Measurements from ENCODE around the gene CLCN1. TPM values are rescaled to one million over a fixed set of nuclear protein-coding genes. Genes with fewer than 3 reads are reported as not detected.

The CLCN1 gene
- total RNA-seq, 4 donors from 2014 or later: not detected

DNA sequence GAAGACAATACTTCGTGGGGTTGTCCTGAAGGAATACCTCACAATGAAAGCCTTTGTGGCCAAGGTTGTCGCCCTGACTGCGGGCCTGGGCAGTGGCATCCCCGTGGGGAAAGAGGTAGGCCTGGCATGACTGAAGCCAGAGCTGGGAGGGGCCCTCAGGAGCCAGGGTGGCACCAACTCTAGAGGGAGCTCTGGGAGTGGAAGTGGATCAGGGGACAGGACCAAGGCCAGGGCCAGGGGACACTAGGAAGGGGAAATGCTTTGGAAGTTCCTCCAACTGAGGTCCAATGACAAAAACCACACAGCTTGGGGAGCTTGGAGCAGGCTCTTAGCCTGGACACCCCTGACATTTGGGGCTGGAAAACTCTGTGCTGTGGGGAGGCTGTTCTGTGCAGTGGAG, 5.8 kb downstream of the CLCN1 start:
- no peak overlapping the region for H3K4me3 ChIP-seq
- no peak for DNase-seq (ENCODE audit: extremely low spot score)
- no peaks in the 10 kb centered on the region for H3K27me3 ChIP-seq
- no peaks in the 10 kb centered on the region for H3K36me3 ChIP-seq
- peaks cover 0 to 5% (median 0%) of the 10 kb centered on the region in 4 donors for H3K4me1 ChIP-seq
- no peak overlapping the region for H3K27ac ChIP-seq (replicated peaks in 1 of 4)
- no peaks in the 10 kb centered on the region for H3K9me3 ChIP-seq
- 90% methylated on average over 4 of the region's 4 CpGs for WGBS
- intact Hi-C loops (cut with DNase I): no loop called here
- TF ChIP-seq POLR2AphosphoS5 (IDR thresholded peaks at IDR 0.05): no peak
- TF ChIP-seq, protein P1, sequence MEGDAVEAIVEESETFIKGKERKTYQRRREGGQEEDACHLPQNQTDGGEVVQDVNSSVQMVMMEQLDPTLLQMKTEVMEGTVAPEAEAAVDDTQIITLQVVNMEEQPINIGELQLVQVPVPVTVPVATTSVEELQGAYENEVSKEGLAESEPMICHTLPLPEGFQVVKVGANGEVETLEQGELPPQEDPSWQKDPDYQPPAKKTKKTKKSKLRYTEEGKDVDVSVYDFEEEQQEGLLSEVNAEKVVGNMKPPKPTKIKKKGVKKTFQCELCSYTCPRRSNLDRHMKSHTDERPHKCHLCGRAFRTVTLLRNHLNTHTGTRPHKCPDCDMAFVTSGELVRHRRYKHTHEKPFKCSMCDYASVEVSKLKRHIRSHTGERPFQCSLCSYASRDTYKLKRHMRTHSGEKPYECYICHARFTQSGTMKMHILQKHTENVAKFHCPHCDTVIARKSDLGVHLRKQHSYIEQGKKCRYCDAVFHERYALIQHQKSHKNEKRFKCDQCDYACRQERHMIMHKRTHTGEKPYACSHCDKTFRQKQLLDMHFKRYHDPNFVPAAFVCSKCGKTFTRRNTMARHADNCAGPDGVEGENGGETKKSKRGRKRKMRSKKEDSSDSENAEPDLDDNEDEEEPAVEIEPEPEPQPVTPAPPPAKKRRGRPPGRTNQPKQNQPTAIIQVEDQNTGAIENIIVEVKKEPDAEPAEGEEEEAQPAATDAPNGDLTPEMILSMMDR (IDR thresholded peaks at IDR 0.05): peak in 1 of 3 experiments; percentile 25
- TF ChIP-seq POLR2A (IDR thresholded peaks at IDR 0.05; ENCODE audit: low read depth): no peak
- no peak for TF ChIP-seq EP300 (IDR thresholded peaks at IDR 0.05)

DNA sequence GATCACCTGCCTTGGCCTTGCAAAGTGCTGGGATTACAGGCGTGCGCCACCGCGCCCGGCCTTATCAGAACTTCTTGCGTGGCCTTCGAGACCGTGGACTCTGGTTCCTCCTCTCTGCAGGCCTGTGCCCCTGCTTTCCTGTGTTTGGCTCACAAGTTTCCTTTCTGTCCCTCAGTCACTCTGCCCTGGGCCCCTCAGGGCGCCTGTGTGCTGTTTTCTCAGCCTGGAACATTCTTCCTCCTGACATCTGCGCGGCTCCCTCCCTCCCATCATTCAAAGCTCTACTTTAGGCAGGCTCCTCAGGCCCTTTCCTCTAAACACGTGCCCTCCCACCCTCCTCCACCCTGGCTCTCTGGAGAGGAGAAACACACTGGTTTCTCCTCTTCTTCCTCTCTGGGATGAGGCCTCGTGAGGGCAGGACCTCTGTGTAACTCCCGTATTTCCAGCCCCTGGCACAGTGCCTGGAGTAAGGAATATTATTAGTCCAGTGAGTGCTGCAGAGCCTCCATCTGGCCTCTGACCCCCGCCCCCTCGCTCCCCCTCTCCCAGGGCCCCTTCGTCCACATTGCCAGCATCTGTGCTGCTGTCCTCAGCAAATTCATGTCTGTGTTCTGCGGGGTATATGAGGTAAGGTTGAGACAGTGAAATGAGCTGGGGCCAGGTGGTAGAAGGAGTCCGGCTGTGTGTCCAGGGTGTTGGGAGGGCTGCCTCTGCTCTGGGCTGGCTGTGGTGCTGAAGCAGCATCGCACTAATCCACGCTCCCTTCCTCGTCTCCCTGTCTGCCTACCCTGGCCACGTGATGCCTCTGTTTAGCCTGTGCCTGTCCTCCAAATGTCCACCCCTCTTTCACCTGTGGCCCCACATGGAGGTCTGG, 7.1 kb downstream of the CLCN1 start:
- no peak for DNase-seq (ENCODE audit: extremely low spot score)
- no peaks in the 10 kb centered on the region for H3K36me3 ChIP-seq
- peaks cover 0 to 5% (median 0%) of the 10 kb centered on the region in 4 donors for H3K4me1 ChIP-seq
- no peaks in the 10 kb centered on the region for H3K27me3 ChIP-seq
- intact Hi-C loops (cut with DNase I): no loop called here
- 76% methylated on average over 19 of the region's 23 CpGs for whole genome bisulfite sequencing
- H3K27ac ChIP-seq (replicated peaks in 1 of 4): no peak overlapping the region
- H3K4me3 ChIP-seq: no peak overlapping the region
- TF ChIP-seq, protein P1 (IDR thresholded peaks at IDR 0.05): no peak
- TF ChIP-seq POLR2AphosphoS5 (IDR thresholded peaks at IDR 0.05) (no peak), POLR2A (IDR thresholded peaks at IDR 0.05; ENCODE audit: low read depth) (no peak), EP300 (IDR thresholded peaks at IDR 0.05) (no peak)
- no peaks in the 10 kb centered on the region for H3K9me3 ChIP-seq

DNA sequence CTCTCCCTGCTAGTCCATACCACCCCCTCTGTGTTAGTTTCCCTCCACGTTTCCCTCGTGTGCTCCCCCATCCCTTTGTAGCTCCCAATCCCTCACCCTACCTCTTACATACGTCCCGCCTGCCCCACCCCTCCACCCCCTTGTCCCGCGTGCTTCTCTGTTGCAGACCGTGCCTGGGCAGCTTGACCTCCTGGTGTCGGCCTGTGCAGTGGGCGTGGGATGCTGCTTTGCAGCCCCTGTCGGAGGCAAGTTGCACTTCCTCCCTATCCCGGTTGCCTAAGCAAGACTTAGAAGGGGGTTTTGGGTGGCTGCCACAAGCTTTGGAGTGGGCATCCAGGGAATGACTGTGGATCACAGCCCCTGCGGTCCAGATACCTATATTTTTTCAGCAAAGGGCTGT, 7.7 kb downstream of the CLCN1 start:
- Histone ChIP-seq H3K27me3 (no peaks in the 10 kb centered on the region), H3K9me3 (no peaks in the 10 kb centered on the region), H3K27ac (replicated peaks in 1 of 4) (no peak overlapping the region), H3K36me3 (no peaks in the 10 kb centered on the region), H3K4me1 (peaks cover 0 to 5% (median 0%) of the 10 kb centered on the region in 4 donors), H3K4me3 (no peak overlapping the region)
- WGBS: 68% methylated on average over 12 of the region's 12 CpGs
- TF ChIP-seq POLR2AphosphoS5 (IDR thresholded peaks at IDR 0.05) (no peak), EP300 (IDR thresholded peaks at IDR 0.05) (no peak), POLR2A (IDR thresholded peaks at IDR 0.05; ENCODE audit: low read depth) (no peak)
- DNase-seq (ENCODE audit: extremely low spot score): no peak
- intact Hi-C loops (cut with DNase I): no loop called here

DNA sequence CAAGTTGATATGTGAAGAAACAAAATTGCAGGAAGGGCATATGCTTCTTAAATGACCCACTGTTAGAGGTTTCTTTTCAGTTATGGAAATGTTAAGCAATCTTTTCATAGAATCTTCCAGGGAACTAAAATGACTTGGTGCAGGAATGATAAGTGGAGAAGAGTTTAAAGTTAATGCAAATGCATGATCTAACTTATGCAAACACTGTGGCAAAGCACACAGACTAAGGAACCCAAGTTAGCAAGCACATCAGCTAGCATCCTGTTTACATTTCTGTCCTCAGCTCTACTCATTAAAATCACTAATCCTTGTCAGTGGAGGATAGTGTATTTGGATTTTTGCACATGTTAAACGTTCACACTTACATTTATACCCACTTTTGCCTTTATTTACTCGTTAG, 9.3 kb downstream of the CLCN1 start:
- no peak overlapping the region for H3K4me3 ChIP-seq
- H3K27me3 ChIP-seq: no peaks in the 10 kb centered on the region
- DNase-seq (ENCODE audit: extremely low spot score): no peak
- WGBS: 80% methylated on average over 2 of the region's 2 CpGs
- no peak overlapping the region for H3K27ac ChIP-seq (replicated peaks in 1 of 4)
- intact Hi-C loops (cut with DNase I): no loop called here
- TF ChIP-seq, protein P1 (IDR thresholded peaks at IDR 0.05): no peak
- no peak for TF ChIP-seq POLR2A (IDR thresholded peaks at IDR 0.05; ENCODE audit: low read depth)
- TF ChIP-seq EP300 (IDR thresholded peaks at IDR 0.05): no peak
- TF ChIP-seq POLR2AphosphoS5 (IDR thresholded peaks at IDR 0.05): no peak
- H3K4me1 ChIP-seq: peaks cover 0 to 5% (median 0%) of the 10 kb centered on the region in 4 donors
- no peaks in the 10 kb centered on the region for H3K9me3 ChIP-seq
- no peaks in the 10 kb centered on the region for H3K36me3 ChIP-seq

DNA sequence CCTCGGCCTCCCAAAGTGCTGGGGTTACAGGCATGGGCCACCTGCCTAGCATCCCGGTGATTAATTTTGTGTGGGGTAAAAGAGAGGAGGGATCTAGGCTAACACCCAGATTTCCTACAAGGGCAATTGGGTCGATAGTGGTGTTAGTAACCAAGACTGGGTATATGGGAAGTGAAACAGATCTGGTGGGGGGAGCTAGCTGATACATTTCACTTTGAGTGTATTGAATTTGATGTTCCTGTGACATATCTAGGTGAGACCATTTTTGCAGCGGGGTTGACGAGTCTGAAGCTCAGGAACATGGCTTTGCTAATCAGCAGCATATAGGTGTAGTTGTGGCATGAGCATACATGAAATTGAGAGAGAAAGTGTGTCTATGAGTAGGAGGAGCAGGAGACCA, 12.0 kb downstream of the CLCN1 start:
- DNase-seq (ENCODE audit: extremely low spot score): no peak
- no peak overlapping the region for H3K27ac ChIP-seq (replicated peaks in 1 of 4)
- H3K4me3 ChIP-seq: no peak overlapping the region
- intact Hi-C loops (cut with DNase I): no loop called here
- H3K4me1 ChIP-seq: peaks cover 0 to 6% (median 2%) of the 10 kb centered on the region in 4 donors
- no peaks in the 10 kb centered on the region for H3K36me3 ChIP-seq
- 89% methylated on average over 5 of the region's 5 CpGs for WGBS
- H3K27me3 ChIP-seq: no peaks in the 10 kb centered on the region
- TF ChIP-seq POLR2AphosphoS5 (IDR thresholded peaks at IDR 0.05) (no peak), EP300 (IDR thresholded peaks at IDR 0.05) (no peak), POLR2A (IDR thresholded peaks at IDR 0.05; ENCODE audit: low read depth) (no peak)
- TF ChIP-seq, protein P1 (IDR thresholded peaks at IDR 0.05): no peak
- H3K9me3 ChIP-seq: no peaks in the 10 kb centered on the region

Measured in esophagus muscularis mucosa (tissue), 4 donors.